Esophagus squamous epithelium (tissue), 5 donors: Measurements from ENCODE around the gene BRICD5. TPM values are rescaled to one million over a fixed set of nuclear protein-coding genes. Genes with fewer than 3 reads are reported as not detected.

Experiments used
- DNase-seq: peaks from one replicate; lab custom pipeline; 2025; lab: John Stamatoyannopoulos, UW
- H3K27ac ChIP-seq, 4 donors: fragments of 200-600 bp; sonication (generic); one replicate each; pipeline ENCODE4 v1.5.1; 2016 to 2019; ENCODE audit warnings: mild to moderate bottlenecking in 1 of 4
- H3K27me3 ChIP-seq, 4 donors: fragments of 200-600 bp; sonication (generic); 1 replicate in 3 of 4; 2 replicates in 1 of 4; pipeline versions ENCODE4 v1.5.1 to v1.6.0; 2017 to 2021; ENCODE audit warnings: antibody characterized with exemption in 1 of 4
- H3K36me3 ChIP-seq, 3 donors: fragments of 200-600 bp; sonication (generic); one replicate each; pipeline ENCODE4 v1.5.1; 2016 to 2019
- H3K4me1 ChIP-seq, 3 donors: fragments of 200-600 bp; sonication (generic); one replicate each; pipeline ENCODE4 v1.5.1; 2017 to 2019
- H3K4me3 ChIP-seq, 4 donors: fragments of 200-600 bp; sonication (generic); 1 replicate in 3 of 4; 2 replicates in 1 of 4; pipeline ENCODE4 v1.5.1; 2016 to 2019; ENCODE audit warnings: mild to moderate bottlenecking in 2 of 4, moderate library complexity in 1 of 4
- H3K9me3 ChIP-seq, 3 donors: fragments of 200-600 bp; sonication (generic); one replicate each; pipeline ENCODE4 v1.5.1; 2016 to 2019
- POLR2A ChIP-seq, 4 donors: fragments of 450-650 bp; IDR thresholded peaks; one replicate each; pipeline ENCODE4 v1.6.1; 2017; ENCODE audit warnings: antibody characterized with exemption in 4 of 4, mild to moderate bottlenecking in 4 of 4, moderate library complexity in 3 of 4
- WGBS, 2 donors: methylation state at CpG; one replicate each; pipeline ENCODE4 v1.1.5; 2018; 5-methylcytosine and 5-hydroxymethylcytosine counted together
- intact Hi-C: fragments of 100-400 bp; cut with DNase I; formaldehyde crosslinking; loops from one replicate; pipeline ENCODE4 v1.15.0; 2022
- total RNA-seq, 4 donors: library from RNA; depleted of rRNA; stranded (reverse); fragments of >200 nt; gene quantifications; one replicate each; pipeline ENCODE4 v1.1.0, GENCODE V29; 2016
- TF ChIP-seq, protein P1 (sequence below), 6 experiments: fragments of 450-650 bp in 4 of 6; fragments of 200-600 bp in 2 of 6; sonication (generic) in 2 of 6; IDR thresholded peaks; one replicate each; pipeline ENCODE4 v1.5.1; 2016 to 2019; ENCODE audit warnings: antibody characterized with exemption in 6 of 6, mild to moderate bottlenecking in 4 of 6, moderate library complexity in 4 of 6
- donor health status: DM: yes; HTN: yes; CAD: no.

BRICD5 gene
- total RNA-seq, 4 donors from 2014 or later = 1.1 to 2.0 (median 1.6) TPM; not detected in 1

DNA sequence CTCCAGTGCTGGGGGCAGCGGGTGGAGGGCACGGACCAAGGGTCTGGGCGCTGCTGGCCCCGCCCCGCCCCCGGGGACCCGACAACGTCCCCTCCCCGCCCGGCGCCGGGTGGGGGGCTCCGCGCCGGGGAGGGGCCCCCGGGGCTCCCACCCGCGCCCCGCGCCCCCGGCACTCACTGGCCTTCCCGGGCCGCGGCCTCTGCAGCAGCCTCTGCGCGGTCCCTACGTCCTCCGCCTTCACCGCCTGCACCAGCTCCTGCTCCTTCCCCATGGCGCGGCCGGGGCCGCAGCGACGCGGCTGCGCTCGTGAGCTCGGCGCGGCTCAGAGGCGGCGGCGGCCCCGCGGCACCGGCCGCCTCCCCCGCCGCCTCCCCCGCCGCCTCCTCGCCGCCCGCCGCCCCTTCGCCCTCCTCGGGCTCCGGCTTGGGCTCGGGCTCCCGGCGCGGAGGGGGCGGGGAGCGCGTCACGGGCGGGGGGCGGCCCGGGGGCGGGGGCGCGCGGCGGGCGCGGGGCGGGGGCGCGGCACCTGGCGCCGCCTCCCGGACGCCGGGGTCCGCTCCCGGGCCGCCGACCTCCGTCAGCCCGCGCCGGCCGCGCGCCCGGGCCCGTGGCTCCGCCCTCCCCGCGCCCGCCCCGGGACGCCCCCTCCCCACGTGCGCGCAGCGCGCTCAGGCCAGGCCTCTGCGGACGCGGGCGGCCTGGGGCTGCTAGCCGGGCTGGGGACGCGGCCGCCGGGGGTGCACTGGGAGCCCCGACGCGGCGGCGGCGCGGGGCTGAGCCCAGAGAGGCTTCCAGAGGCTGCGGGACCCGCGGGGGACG, 14.3 kb downstream of the BRICD5 start, which contains the start of gene CASKIN1:
Gene CASKIN1 (minus strand): TSS at position 444 of the 819 bp plus-strand sequence. CDS start 173 bp downstream, at position 271.
- Histone ChIP-seq H3K4me1 (peaks cover 15 to 27% (median 20%) of the 10 kb centered on the region in 3 donors), H3K27me3 (peaks cover 10 to 70% (median 16%) of the 10 kb centered on the region in 4 donors), H3K27ac (no peak within 1 kb of the TSS), H3K36me3 (no peaks in the 10 kb centered on the region), H3K9me3 (no peaks in the 10 kb centered on the region), H3K4me3 (peak within 1 kb of the TSS; percentile 32 to 73 (median 45))
- WGBS, 2 donors = no CpG with 5 or more reads among the region's 129 CpGs
- intact Hi-C loops = no loop called here
- TF ChIP-seq POLR2A (IDR thresholded peaks at IDR 0.05) = no peak
- TF ChIP-seq, protein P1, sequence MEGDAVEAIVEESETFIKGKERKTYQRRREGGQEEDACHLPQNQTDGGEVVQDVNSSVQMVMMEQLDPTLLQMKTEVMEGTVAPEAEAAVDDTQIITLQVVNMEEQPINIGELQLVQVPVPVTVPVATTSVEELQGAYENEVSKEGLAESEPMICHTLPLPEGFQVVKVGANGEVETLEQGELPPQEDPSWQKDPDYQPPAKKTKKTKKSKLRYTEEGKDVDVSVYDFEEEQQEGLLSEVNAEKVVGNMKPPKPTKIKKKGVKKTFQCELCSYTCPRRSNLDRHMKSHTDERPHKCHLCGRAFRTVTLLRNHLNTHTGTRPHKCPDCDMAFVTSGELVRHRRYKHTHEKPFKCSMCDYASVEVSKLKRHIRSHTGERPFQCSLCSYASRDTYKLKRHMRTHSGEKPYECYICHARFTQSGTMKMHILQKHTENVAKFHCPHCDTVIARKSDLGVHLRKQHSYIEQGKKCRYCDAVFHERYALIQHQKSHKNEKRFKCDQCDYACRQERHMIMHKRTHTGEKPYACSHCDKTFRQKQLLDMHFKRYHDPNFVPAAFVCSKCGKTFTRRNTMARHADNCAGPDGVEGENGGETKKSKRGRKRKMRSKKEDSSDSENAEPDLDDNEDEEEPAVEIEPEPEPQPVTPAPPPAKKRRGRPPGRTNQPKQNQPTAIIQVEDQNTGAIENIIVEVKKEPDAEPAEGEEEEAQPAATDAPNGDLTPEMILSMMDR (IDR thresholded peaks at IDR 0.05) = no peak
- no peak for DNase-seq

DNA sequence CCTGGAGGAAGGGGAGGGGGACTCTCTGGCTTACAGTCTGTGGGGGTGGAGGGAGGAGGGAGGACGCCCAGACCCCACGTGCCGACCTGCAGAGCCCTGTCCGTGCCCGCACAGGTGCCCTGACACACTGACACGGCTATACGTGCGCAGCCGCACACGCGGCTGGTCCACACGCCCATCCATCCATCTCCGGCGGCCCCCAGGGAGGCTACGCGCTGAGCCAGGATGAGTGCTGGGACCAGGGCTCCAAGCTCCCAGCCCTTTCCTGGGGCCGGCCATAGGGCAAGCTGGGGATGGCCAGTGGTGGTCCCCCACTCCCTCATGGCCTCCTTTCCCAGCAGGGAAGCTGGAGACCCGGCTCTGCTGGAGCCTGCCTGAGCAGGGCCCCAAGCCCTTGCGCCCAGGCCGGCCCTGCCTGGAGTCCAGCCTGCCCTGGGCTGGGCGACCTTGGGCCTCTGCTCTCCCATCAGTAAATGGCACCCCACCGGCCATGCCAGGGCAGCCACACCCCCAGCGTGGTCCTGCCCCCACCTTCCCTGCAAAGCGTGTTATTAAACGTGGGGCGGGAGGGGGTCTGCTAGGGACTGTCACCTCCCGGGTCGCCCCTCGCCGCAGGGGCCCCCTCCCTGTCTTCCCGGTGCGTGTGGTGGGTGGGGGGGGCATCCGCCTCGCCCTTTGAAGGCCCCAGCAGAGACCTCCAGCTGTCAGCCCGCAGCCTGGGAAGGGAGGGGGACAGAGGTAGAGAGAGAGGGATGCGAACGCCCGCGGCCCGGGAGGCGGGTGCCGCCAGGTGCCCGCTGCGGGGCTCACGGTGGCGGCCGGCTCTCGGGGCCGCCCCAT, 15.1 kb downstream of the BRICD5 start:
- intact Hi-C loops = no loop called here
- DNase-seq = no peak
- Histone ChIP-seq H3K27ac (no peak overlapping the region), H3K9me3 (no peaks in the 10 kb centered on the region), H3K4me1 (peaks cover 15 to 34% (median 20%) of the 10 kb centered on the region in 3 donors), H3K4me3 (peak overlapping the region; percentile 32 to 73 (median 45)), H3K36me3 (no peaks in the 10 kb centered on the region), H3K27me3 (peaks cover 10 to 70% (median 16%) of the 10 kb centered on the region in 4 donors)
- TF ChIP-seq, protein P1 (IDR thresholded peaks at IDR 0.05) = no peak
- no peak for TF ChIP-seq POLR2A (IDR thresholded peaks at IDR 0.05)
- WGBS, 2 donors = 0 to 6% methylated on average over 3 of the region's 49 CpGs

DNA sequence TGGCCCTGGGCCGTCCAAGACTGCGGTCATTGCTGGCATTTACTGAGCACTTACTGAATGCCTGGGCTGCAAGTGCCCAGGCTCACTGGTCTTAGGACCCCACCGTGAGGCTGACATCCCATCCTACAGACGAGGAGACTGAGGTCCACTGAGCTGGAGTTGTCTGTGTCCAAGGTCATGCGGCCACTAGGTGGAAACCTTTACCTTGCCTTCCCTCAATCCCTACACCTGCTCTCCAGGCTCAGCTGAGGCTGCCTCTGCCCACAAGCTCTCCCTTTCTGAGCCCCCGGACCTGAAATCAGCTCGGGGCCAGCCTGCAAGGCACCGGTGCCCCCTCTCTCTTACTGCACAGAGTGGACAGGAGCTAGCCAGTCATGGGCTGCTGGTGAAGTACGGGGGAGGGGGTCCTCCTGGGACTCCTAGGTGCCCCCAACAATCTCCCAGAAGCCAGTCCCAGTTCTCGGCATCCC, 15.8 kb downstream of the BRICD5 start:
- H3K27me3 ChIP-seq = peaks cover 10 to 70% (median 16%) of the 10 kb centered on the region in 4 donors
- no peak overlapping the region for H3K27ac ChIP-seq
- H3K9me3 ChIP-seq = no peaks in the 10 kb centered on the region
- peaks cover 15 to 41% (median 20%) of the 10 kb centered on the region in 3 donors for H3K4me1 ChIP-seq
- TF ChIP-seq, protein P1 (IDR thresholded peaks at IDR 0.05) = peak; percentile 41 to 65 (median 48)
- TF ChIP-seq POLR2A (IDR thresholded peaks at IDR 0.05) = no peak
- H3K4me3 ChIP-seq = peak overlapping the region in 1 of 4 donors; percentile 73
- no peaks in the 10 kb centered on the region for H3K36me3 ChIP-seq
- DNase-seq = no peak
- intact Hi-C loops = no loop called here
- WGBS, 2 donors = 16 to 40% methylated on average over 1 to 8 of the region's 10 CpGs

DNA sequence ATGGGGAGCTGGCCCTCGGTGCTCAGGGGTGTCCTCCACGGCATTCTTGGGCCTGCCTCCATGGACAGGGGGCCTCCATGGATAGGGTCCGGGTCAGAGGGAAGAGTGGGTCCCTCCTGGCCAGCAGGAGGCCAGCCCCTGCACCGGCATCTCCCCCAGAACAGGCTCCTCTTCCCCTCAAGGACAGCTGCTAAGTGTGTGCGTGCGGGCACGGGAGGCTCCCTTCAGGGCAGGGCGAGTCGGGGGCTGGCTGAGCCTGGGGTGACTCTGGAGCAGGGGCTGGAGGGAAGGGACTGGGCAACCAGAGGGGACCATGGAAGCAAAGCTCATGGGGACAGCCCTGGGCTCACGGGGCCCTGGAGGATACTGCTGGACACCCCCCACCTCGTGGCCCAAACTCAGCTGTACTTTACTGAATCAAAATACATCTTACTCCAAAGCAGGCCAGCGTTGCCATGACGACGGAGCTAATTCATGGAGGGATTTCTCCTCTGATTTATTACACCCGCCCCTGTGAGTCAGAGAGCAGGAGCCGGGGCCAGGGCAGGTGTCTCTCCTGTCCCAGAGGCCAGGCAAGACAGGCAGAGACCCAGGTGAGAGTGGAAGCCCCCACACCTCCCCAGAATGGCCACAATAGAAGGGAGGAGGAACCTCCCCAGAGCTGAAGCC, 16.4 kb downstream of the BRICD5 start:
- H3K4me1 ChIP-seq = peaks cover 15 to 43% (median 20%) of the 10 kb centered on the region in 3 donors
- WGBS, 2 donors = 40% methylated on average over 8 of the region's 16 CpGs; no CpG with 5 or more reads in 1 of the 2 donors
- no peak overlapping the region for H3K4me3 ChIP-seq
- DNase-seq = no peak
- peaks cover 10 to 65% (median 16%) of the 10 kb centered on the region in 4 donors for H3K27me3 ChIP-seq
- H3K36me3 ChIP-seq = no peaks in the 10 kb centered on the region
- no peak for TF ChIP-seq POLR2A (IDR thresholded peaks at IDR 0.05)
- TF ChIP-seq, protein P1 (IDR thresholded peaks at IDR 0.05) = no peak
- no peaks in the 10 kb centered on the region for H3K9me3 ChIP-seq
- H3K27ac ChIP-seq = no peak overlapping the region
- intact Hi-C loops = no loop called here
